Keratinocyte (primary cell): ENCODE results near the gene HS3ST3A1. TPM values are rescaled to one million over a fixed set of nuclear protein-coding genes. Genes with fewer than 3 reads are reported as not detected.

Experiments
- DNase-seq: peaks from one replicate; pipeline ENCODE4 v3.0.0-alpha.2; 2011; ENCODE audit warnings: low read depth, missing footprints, low spot score
- FAIRE-seq: peaks from 2 replicates; lab custom pipeline; 2011; peaks lifted over from hg19 to GRCh38; lab: Jason Lieb, UNC
- H2AFZ ChIP-seq: 2 replicates; pipeline ENCODE4 v1.6.0; 2012; ENCODE audit warnings: low read length, control low read depth, inconsistent platforms; ENCODE audit not compliant: control insufficient read depth
- H3K27ac ChIP-seq: 2 replicates; pipeline ENCODE4 v1.5.1; 2011; ENCODE audit warnings: low read length; ENCODE audit not compliant: control insufficient read depth, insufficient read depth
- H3K27me3 ChIP-seq: 3 replicates; pipeline ENCODE4 v1.6.0; 2011; ENCODE audit warnings: low read length; ENCODE audit not compliant: control insufficient read depth, insufficient read depth; ENCODE audit errors: extremely low read depth
- H3K36me3 ChIP-seq, 2 experiments: 2 replicates in 1 of 2; 3 replicates in 1 of 2; pipeline ENCODE4 v1.5.1; 2011; ENCODE audit warnings: low read length in 2 of 2, mild to moderate bottlenecking in 1 of 2; ENCODE audit not compliant: control insufficient read depth in 2 of 2, insufficient read depth in 2 of 2; ENCODE audit errors: extremely low read depth in 1 of 2
- H3K4me1 ChIP-seq: 3 replicates; pipeline ENCODE4 v1.5.1; 2011; ENCODE audit warnings: low read length; ENCODE audit not compliant: control insufficient read depth, insufficient read depth; ENCODE audit errors: extremely low read depth
- H3K4me2 ChIP-seq: 3 replicates; pipeline ENCODE4 v1.6.0; 2011; ENCODE audit warnings: low read depth, low read length; ENCODE audit not compliant: control insufficient read depth, insufficient read depth; ENCODE audit errors: extremely low read depth
- H3K4me3 ChIP-seq, 3 experiments: fragments of 200-600 bp in 1 of 3; sonication (generic) in 1 of 3; 2 replicates in 2 of 3; 3 replicates in 1 of 3; pipeline ENCODE4 v1.5.1; 2011 to 2016; ENCODE audit warnings: low read length in 3 of 3, mild to moderate bottlenecking in 3 of 3, control low read depth in 2 of 3, inconsistent platforms in 1 of 3, low read depth in 1 of 3, mixed read lengths in 1 of 3, mixed run types in 1 of 3, moderate library complexity in 1 of 3; ENCODE audit not compliant: control insufficient read depth in 2 of 3, insufficient read depth in 2 of 3; ENCODE audit errors: extremely low read depth in 1 of 3
- H3K79me2 ChIP-seq: 2 replicates; pipeline ENCODE4 v1.6.0; 2012; ENCODE audit warnings: low read length; ENCODE audit not compliant: control insufficient read depth, insufficient read depth
- H3K9ac ChIP-seq: 3 replicates; pipeline ENCODE4 v1.6.0; 2011; ENCODE audit warnings: low read length; ENCODE audit not compliant: control insufficient read depth, insufficient read depth; ENCODE audit errors: extremely low read depth
- H3K9me1 ChIP-seq: 3 replicates; pipeline ENCODE4 v1.6.0; 2011; ENCODE audit warnings: low read length; ENCODE audit not compliant: control insufficient read depth, insufficient read depth; ENCODE audit errors: extremely low read depth
- H3K9me3 ChIP-seq: 2 replicates; pipeline ENCODE4 v1.5.1; 2012; ENCODE audit warnings: low read depth, low read length; ENCODE audit not compliant: control insufficient read depth
- H4K20me1 ChIP-seq: 3 replicates; pipeline ENCODE4 v1.6.0; 2011; ENCODE audit warnings: low read length; ENCODE audit not compliant: control insufficient read depth, insufficient read depth; ENCODE audit errors: extremely low read depth
- EZH2 ChIP-seq: IDR thresholded peaks from one replicate; pipeline ENCODE4 v1.6.1; 2012; ENCODE audit warnings: inconsistent platforms, mild to moderate bottlenecking, low read length, moderate library complexity
- dilution Hi-C: fragments of 300-500 bp; cut with MboI; formaldehyde crosslinking; loops from one replicate; pipeline ENCODE4 v1.7.0; 2020; ENCODE audit warnings: low sequenced_read_pairs; ENCODE audit not compliant: extremely low pct_ligation_motif_present
- polyA plus RNA-seq, 5 experiments: library from polyadenylated mRNA; depleted of rRNA in 3 of 5; stranded (reverse) in 3 of 5; stranded (forward) in 1 of 5; unstranded in 1 of 5; fragments of >200 nt; gene quantifications; 1 replicate in 1 of 5; 2 replicates in 3 of 5; 3 replicates in 1 of 5; pipeline versions ENCODE4 v1.2.1 to v1.2.3, GENCODE V29; 2011 to 2012; ENCODE audit warnings: missing spikeins in 2 of 5, low read depth in 1 of 5, low replicate concordance in 1 of 5
- TF ChIP-seq, protein P1 (sequence below), 3 experiments: IDR thresholded peaks in 1 of 3; conservative IDR thresholded peaks in 1 of 3; optimal IDR thresholded peaks in 1 of 3; 2 replicates in 2 of 3; 3 replicates in 1 of 3; pipeline versions ENCODE3 to v1.5.1; 2011; ENCODE audit warnings: low read length in 3 of 3, mild to moderate bottlenecking in 3 of 3, moderate library complexity in 2 of 3, control low read depth in 1 of 3, inconsistent platforms in 1 of 3; ENCODE audit not compliant: insufficient read depth in 2 of 3; ENCODE audit errors: extremely low read depth in 1 of 3

Gene HS3ST3A1
- polyA plus RNA-seq, 1 donor (not counting 4 experiments of a cell fraction or from before 2014, with no cell fraction given): 0.04 TPM

DNA sequence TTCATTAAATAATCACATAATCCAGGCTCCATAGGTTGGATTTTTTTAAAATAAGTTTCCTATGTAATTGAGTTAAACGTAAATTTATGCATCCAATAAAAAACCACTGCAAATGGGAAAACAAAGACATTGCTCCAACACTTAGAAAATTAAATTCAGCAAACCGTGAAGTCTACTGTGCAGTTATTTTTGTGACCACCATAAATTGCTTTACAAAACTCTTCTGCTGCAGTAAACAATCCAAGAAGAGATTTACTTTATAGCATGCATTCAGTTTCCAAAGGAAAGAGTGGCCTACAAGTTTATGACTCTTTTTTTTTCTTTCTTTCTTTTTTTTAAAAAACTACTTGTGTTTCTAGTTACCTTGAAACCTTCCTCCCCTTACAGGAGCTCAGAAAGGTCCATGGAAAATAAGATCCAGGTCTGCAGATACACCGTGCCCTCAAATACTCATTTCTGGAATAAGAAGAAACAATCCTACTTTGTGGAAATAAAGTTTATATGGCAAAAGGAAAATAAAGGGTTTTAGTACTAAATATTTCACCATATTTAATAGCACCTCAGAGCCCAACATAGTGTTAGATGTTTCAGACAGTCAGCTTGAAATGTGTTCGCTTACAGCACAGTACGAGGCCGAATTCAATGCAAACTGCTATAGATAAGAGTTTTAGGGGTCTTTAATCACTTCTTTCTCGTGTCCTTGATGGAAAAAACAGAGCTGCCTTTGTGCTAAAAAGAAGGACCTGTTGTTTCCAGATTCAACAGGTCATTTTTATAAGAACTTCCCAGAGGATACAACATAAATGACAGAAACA lies 3.2 kb downstream of the HS3ST3A1 start:
- no peaks in the 10 kb centered on the region for H3K9me1 ChIP-seq
- DNase-seq (no peak), FAIRE-seq (no peak)
- H3K27me3 ChIP-seq: peaks cover 35% of the 10 kb centered on the region
- H3K4me2 ChIP-seq: no peak overlapping the region
- H4K20me1 ChIP-seq: no peaks in the 10 kb centered on the region
- H3K36me3 ChIP-seq: no peaks in the 10 kb centered on the region
- no peak overlapping the region for H3K4me3 ChIP-seq
- no peak overlapping the region for H3K27ac ChIP-seq
- dilution Hi-C loops: no loop called here
- H3K4me1 ChIP-seq: no peaks in the 10 kb centered on the region
- no peak for TF ChIP-seq EZH2
- TF ChIP-seq, protein P1, sequence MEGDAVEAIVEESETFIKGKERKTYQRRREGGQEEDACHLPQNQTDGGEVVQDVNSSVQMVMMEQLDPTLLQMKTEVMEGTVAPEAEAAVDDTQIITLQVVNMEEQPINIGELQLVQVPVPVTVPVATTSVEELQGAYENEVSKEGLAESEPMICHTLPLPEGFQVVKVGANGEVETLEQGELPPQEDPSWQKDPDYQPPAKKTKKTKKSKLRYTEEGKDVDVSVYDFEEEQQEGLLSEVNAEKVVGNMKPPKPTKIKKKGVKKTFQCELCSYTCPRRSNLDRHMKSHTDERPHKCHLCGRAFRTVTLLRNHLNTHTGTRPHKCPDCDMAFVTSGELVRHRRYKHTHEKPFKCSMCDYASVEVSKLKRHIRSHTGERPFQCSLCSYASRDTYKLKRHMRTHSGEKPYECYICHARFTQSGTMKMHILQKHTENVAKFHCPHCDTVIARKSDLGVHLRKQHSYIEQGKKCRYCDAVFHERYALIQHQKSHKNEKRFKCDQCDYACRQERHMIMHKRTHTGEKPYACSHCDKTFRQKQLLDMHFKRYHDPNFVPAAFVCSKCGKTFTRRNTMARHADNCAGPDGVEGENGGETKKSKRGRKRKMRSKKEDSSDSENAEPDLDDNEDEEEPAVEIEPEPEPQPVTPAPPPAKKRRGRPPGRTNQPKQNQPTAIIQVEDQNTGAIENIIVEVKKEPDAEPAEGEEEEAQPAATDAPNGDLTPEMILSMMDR (optimal IDR thresholded peaks at IDR 0.05 in 1 of 3, IDR thresholded peaks at IDR 0.05 in 1 of 3, conservative IDR thresholded peaks at IDR 0.05 in 1 of 3; ENCODE audit: extremely low read depth in 1 of 3, insufficient read depth in 2 of 3, low read length in 3 of 3): no peak
- H2AFZ ChIP-seq: no peak overlapping the region
- H3K9me3 ChIP-seq: no peaks in the 10 kb centered on the region
- H3K79me2 ChIP-seq: no peaks in the 10 kb centered on the region
- H3K9ac ChIP-seq: no peak overlapping the region

DNA sequence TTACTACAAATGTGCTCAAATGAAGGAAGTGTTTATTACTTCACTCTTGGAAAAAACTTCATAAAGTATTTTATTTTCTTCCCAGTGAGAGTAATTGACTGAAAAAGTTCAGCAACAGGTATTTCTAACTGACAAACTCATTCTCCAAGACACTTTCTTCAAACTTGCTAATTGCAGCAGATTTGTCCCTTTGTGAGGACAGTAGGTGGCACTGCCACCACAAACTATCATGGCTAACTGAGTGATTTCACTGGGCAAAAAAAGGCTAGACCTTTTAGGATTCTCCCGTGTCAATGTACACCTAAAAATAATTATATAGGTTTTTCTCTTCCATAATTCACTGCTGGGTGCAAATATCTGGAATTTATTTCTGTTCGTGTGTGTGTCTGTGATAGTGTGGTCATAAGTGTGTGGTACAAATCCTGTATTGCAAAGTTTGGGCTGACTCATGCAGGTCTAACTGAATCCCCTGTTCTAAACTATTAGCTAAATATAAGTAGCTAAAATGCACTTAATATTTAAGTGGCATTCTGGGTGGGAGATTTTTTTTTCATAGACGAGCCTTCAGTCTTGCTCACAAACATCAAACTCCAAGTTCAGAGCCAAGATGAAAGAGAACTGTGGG lies 3.9 kb downstream of the HS3ST3A1 start:
- Histone ChIP-seq H3K4me1 (no peaks in the 10 kb centered on the region), H3K9me3 (no peaks in the 10 kb centered on the region), H3K27me3 (peaks cover 29% of the 10 kb centered on the region), H4K20me1 (no peaks in the 10 kb centered on the region), H3K36me3 (no peaks in the 10 kb centered on the region), H3K4me2 (no peak overlapping the region), H3K9ac (no peak overlapping the region), H3K9me1 (no peaks in the 10 kb centered on the region), H2AFZ (no peak overlapping the region), H3K27ac (no peak overlapping the region), H3K79me2 (no peaks in the 10 kb centered on the region), H3K4me3 (no peak overlapping the region)
- FAIRE-seq (no peak), DNase-seq (no peak)
- dilution Hi-C loops: no loop called here
- TF ChIP-seq, protein P1 (optimal IDR thresholded peaks at IDR 0.05 in 1 of 3, IDR thresholded peaks at IDR 0.05 in 1 of 3, conservative IDR thresholded peaks at IDR 0.05 in 1 of 3; ENCODE audit: extremely low read depth in 1 of 3, insufficient read depth in 2 of 3, low read length in 3 of 3): peak; percentile 31 to 71 (median 51)
- TF ChIP-seq EZH2: no peak
